ENCODE results near the gene TRIM52.
"Not testable (repeated sequence)": the region's sequence is repeated elsewhere in the genome, so short reads cannot be mapped to it uniquely, and the experiment has no call there.

TRIM52 gene

GRCh38 chr5:181260720-181261319, at the start of gene TRIM52:
TRIM52 (minus strand) TSS chr5:181261143; CDS start chr5:181260813, 330 bp downstream.
- peak; percentile 58 for DNase-seq

DNA sequence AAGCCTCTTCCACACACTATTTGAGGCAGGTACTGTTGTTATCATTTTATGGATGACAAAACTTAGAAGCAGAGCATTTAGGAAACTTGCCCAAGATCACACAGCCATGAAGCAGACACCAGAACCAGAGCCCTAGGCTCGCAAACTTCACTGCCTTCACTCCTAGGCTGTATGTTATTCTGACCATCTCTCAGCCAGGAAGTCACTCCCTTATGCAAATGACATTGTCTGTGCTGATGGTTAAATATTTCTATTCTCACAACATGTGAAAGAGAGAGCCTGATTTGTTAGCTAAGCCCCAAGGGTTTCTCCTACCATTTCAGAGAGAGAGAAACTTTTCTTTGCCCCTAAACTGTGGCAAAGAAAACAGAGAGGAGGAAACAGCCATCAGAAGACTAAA, 26.4 kb upstream of the TRIM52 start:
- DNase-seq = not testable (repeated sequence)

- DNase-seq = not testable (repeated sequence)
These were observed 25.2 kb upstream of the TRIM52 start for GRCh38 chr5:181285962-181286705.

- not testable (repeated sequence) for DNase-seq
These were observed 23.2 kb upstream of the TRIM52 start for GRCh38 chr5:181283841-181284755.

GRCh38 chr5:181283347-181283746, 22.4 kb upstream of the TRIM52 start:
- DNase-seq = no peak

DNA sequence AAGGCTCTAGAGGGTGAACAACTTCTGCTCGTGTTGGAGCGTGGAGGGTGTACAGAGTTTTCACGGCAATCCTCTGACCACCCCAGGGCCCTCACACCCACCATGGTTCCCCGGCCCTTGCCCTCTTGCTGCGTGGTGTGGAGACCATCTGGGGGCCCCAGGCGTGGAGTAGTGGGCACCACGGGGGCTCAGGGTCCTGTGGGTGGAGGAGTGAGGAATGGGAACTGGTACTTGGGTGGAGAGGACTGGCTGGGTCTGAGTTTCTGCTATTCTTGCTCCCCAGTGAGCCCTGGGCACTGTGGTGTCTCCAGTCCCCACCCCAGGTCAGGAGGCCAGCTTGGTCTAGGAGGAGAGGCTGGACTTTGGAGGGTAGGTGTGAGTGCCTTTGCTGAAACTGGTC, 21.9 kb upstream of the TRIM52 start:
- no peak for DNase-seq

DNA sequence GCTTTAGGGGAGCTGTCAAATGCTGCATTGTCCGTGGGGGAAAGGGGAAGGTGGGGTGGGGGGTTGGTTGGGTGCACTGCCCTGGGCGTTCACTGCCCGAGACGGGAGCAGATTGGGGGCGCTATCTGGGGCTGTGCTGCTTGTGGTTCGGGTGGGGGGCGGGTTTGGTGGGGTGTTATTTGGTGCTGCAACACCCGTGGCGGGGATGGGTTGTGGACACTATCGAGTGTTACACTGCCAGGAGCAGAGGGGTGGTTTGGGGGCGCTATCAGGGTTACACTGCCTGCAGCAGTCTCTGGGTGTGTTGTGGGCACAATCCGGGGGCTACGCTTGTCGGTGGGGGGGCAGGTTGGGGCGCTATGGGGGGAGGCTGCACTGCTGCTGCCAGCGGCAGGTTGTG, 21.5 kb upstream of the TRIM52 start:
- DNase-seq = not testable (repeated sequence)

DNA sequence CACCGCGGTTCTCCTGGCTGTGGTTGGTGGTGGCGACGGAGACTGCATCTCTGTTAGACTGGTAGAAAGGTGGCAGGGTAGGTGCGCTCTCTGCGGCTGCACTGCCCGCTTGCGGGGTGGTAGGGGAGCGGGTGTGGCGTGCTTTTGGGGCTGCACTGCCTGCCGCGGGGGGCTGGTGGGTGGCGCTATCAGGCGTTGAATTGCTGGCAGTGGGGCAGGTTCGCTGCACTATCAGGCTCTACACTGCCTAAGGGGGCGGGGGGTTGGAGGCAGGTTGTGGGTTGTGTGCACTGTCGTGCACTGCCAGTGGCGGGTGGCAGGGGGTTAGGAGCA, 21.0 kb upstream of the TRIM52 start:
- no peak for DNase-seq

GRCh38 chr5:181281077-181281983, 20.4 kb upstream of the TRIM52 start:
- DNase-seq = no peak

DNA sequence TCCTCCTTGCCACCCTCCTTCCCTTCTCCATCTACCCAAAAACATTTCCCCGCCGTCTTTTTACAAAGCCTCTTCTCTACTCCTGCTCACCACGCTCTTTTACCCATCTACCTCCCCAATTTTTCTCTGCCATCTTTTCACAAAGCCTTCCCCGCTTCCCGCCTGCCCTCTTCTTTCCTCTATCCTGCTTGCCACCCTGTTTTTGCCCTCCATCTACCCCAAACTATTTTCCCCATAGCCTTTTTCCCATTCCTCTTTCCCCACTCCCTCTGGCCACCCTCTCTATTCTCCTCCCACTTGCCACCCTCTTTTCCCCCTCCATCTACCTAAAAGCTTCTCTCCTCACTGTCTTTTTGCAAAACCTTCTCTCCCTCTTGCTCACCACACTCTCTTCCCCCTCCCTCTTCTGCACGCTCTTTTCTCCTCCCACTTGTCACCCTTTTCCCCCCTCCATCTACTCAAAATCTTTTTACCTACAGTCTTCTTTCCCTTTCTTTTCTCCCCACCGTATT, 19.4 kb upstream of the TRIM52 start:
- DNase-seq = no peak

DNA sequence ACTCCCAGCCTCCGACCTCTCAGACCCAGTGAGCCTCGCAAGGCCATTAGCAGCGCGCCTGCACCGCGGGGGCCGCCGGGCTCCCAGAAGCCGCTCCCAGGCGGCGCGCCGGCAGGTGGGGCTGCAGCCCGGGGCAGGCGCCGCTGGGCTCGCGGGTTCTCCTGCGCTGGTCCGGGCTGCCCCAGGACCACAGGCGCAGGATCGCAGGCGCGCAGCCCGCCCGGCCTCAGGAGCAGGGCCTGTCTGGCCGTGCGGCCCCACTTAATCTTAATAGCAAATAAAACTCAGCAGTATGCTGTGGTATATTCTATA, 12.4 kb upstream of the TRIM52 start:
- DNase-seq = not testable (repeated sequence)

DNA sequence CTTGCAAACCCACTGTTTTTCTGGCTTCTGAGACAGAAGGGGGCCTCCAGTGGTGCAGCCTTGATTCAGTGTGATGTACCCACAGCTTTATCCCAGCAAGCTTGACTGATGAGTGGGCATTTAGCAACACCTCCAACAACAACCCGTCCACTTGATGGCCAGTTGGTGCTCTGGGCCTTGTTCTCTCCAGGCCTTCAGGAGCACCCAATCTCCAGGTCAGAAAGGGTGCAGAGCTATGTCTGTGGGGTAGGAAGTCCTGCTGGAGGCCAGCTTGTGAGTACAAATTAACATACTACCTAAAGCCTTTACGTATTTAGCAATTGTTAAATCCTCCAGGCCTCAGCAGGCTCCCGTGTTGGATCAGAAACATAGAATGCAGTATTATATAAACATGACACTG, 10.1 kb upstream of the TRIM52 start:
- no peak for DNase-seq

GRCh38 chr5:181267907-181268306, 7.0 kb upstream of the TRIM52 start:
- DNase-seq = not testable (repeated sequence)

GRCh38 chr5:181267291-181267904, 6.5 kb upstream of the TRIM52 start:
- DNase-seq = not testable (repeated sequence)

- DNase-seq = no peak
These were observed 4.2 kb upstream of the TRIM52 start for GRCh38 chr5:181265092-181265671.

GRCh38 chr5:181263633-181264032, 2.7 kb upstream of the TRIM52 start:
- no peak for DNase-seq

GRCh38 chr5:181261320-181262049, 542 bp upstream of the TRIM52 start:
- DNase-seq = no peak

DNA sequence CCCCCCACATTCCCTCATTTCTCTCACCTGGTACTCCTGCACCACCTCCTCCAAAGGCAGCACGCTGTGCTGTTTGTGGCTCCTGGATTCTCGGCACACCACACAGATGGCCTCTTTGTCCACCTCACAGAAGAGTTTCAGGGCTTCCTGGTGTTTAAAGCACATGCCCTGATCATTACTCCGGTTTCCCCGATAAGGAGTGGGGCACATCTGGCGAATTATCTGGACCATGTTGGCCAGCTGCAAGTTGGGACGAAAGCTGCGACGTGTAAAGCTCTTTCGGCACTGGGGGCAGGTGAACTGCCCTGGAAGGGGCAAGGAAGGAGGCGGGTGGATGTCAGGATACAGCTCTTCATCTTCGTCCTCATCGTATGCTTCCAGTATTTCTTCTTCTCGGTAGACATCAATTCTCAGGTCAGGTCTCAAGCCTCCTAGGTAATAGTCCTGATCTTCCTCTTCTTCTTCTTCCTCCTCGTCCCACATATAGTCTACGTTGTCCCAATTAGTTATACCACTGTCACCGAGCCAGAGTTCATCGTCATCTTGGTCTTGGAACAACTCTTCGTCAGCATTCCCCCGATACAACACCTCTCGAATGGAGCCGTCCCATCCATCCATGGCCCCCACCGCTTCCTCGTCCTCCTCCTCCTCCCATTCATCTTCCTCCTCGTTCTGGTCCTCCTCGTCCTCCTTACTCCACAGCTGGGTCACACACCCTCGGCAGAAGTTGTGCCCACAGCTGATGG, 796 bp downstream of the TRIM52 start:
- DNase-seq = no peak

DNA sequence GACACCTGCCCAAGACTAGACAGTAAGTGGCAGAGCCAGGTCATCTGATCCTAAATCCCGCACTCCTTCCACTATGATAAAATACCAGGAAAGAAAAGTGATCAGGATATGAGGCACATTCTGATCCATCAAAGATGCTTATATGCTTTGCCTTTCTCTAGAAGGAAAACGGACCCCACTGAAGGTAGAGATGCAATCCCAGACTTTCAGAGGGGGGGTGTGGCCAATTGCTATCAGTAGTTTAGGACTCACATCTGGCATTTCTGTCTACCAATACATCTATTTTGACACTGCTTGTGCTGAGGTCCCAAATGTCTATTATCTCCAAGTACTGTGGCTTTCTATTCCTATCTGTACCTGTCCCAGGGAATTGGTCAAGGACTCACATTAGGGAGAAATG, 1.7 kb downstream of the TRIM52 start:
- DNase-seq = no peak

- DNase-seq = no peak
These were observed 2.4 kb downstream of the TRIM52 start for GRCh38 chr5:181258576-181258975.

Data from 8988T (cell line).